Measurements from ENCODE around the gene CEP250.

CEP250 gene

DNA sequence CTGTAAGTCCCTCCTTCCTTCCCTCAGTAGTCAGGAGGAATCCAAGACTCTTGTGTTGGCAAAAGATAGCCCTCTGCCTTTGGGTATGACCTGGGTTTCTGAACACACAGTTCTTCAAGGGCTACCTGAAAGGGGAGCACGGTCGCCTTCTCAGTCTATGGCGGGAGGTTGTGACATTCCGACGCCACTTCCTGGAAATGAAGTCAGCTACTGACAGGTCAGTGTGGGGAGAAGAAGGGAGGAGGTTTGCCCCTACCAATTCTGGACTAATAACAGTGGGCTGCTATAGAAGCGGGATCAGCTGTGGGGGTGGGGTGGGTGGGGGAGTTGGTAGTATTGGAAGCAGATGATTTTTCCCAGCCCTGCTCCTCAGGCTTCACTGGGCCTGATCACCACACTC is 11.5 kb downstream of the CEP250 start:
- Histone ChIP-seq H3K27me3 (no peaks in the 10 kb centered on the region), H3K4me1 (peaks cover 0 to 11% (median 2%) of the 10 kb centered on the region in 4 donors), H3K27ac (peak overlapping the region; percentile 5 to 35), H3K9me3 (no peaks in the 10 kb centered on the region), H3K36me3 (peaks cover 16 to 74% (median 47%) of the 10 kb centered on the region in 3 donors), H3K4me3 (no peak overlapping the region)
- intact Hi-C loops (cut with DNase I; ENCODE audit: low total_unique reads) = loop anchor here (10.0 kb wide), 1 partner anchor 228 kb away; the partner anchor contains the start of genes NFS1 and ROMO1
- no peak for DNase-seq
- TF ChIP-seq, protein P1, sequence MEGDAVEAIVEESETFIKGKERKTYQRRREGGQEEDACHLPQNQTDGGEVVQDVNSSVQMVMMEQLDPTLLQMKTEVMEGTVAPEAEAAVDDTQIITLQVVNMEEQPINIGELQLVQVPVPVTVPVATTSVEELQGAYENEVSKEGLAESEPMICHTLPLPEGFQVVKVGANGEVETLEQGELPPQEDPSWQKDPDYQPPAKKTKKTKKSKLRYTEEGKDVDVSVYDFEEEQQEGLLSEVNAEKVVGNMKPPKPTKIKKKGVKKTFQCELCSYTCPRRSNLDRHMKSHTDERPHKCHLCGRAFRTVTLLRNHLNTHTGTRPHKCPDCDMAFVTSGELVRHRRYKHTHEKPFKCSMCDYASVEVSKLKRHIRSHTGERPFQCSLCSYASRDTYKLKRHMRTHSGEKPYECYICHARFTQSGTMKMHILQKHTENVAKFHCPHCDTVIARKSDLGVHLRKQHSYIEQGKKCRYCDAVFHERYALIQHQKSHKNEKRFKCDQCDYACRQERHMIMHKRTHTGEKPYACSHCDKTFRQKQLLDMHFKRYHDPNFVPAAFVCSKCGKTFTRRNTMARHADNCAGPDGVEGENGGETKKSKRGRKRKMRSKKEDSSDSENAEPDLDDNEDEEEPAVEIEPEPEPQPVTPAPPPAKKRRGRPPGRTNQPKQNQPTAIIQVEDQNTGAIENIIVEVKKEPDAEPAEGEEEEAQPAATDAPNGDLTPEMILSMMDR (IDR thresholded peaks at IDR 0.05) = no peak

DNA sequence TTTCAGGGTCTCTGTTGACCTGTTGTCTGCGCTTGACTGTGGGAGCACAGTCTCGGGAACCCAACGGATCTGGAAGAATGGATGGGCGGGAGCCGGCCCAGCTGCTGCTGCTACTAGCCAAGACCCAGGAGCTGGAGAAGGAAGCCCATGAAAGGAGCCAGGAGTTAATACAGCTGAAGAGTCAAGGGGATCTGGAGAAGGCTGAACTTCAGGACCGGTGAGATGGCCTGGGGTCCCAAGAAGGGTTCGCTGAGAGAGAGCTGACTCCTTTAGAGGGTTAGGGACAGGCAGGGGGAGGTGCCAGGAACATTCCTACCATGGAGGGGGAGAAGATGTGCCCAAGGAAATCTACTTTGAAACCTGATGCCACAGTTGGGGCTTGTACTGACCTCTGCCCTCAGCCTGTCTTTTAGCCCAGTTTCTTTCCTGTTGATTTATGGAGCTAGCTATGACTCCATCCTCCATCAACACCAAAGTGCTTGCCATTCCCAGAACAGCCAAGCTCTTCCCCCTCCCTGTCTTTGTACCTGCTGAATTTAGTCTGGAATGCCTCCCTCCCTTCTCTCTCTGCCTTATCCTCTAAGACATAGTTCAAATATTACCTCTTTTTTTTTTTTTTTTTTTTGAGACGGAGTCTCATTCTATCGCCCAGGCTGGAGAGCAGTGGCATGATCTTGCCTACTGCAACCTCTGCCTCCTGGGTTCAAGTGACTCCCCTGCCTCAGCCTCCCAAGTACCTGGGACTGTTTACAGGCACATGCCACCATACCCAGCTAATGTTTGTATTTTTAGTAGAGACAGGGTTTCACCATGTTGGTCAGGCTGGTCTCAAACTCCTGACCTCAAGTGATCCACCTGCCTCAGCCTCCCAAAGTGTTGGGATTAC is 12.2 kb downstream of the CEP250 start:
- TF ChIP-seq, protein P1 (IDR thresholded peaks at IDR 0.05) = no peak
- peaks cover 12 to 74% (median 49%) of the 10 kb centered on the region in 3 donors for H3K36me3 ChIP-seq
- no peaks in the 10 kb centered on the region for H3K27me3 ChIP-seq
- peaks cover 0 to 11% (median 2%) of the 10 kb centered on the region in 4 donors for H3K4me1 ChIP-seq
- no peak overlapping the region for H3K4me3 ChIP-seq
- intact Hi-C loops (cut with DNase I; ENCODE audit: low total_unique reads) = loop anchor here (10.0 kb wide), 1 partner anchor 227 kb away; the partner anchor contains the start of genes NFS1 and ROMO1
- DNase-seq = no peak
- no peaks in the 10 kb centered on the region for H3K9me3 ChIP-seq
- peak overlapping the region; percentile 5 to 35 for H3K27ac ChIP-seq

DNA sequence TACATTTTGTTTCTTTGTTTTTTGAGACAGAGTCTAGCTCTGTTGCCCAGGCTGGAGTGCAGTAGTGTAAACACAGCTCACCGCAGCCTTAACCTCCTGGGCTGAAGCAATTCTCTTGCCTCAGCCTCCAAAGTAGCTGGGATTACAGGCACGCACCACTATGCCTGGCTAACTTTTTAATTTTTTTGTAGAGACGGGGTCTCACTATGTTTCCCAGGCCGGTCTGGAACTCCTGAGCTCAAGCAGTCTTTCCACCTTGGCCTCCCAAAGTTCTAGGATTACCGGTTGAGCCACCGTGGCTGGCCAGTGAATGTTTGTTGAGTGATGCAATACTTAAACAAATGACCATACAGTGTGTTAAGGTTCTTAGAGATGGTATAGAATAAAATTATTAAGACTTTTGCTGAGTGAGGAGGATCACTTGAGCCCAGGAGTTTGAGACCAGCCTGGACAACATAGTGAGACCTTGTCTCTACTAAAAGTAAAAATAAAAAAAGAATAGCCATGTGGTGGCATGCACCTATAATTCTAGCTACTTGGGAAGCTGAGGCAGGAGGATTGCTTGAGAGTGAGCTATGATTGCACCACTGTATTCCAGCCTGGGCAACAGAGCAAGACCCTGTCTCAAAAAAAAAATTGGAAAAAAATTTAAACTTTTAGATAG is 13.4 kb downstream of the CEP250 start:
- H3K4me3 ChIP-seq = no peak overlapping the region
- TF ChIP-seq, protein P1 (IDR thresholded peaks at IDR 0.05) = no peak
- no peaks in the 10 kb centered on the region for H3K9me3 ChIP-seq
- H3K27ac ChIP-seq = no peak overlapping the region
- peaks cover 0 to 11% (median 2%) of the 10 kb centered on the region in 4 donors for H3K4me1 ChIP-seq
- H3K36me3 ChIP-seq = peaks cover 23 to 83% (median 61%) of the 10 kb centered on the region in 3 donors
- no peak for DNase-seq
- no peaks in the 10 kb centered on the region for H3K27me3 ChIP-seq
- intact Hi-C loops (cut with DNase I; ENCODE audit: low total_unique reads) = loop anchor here (10.0 kb wide), 1 partner anchor 226 kb away; the partner anchor contains the start of genes NFS1 and ROMO1

DNA sequence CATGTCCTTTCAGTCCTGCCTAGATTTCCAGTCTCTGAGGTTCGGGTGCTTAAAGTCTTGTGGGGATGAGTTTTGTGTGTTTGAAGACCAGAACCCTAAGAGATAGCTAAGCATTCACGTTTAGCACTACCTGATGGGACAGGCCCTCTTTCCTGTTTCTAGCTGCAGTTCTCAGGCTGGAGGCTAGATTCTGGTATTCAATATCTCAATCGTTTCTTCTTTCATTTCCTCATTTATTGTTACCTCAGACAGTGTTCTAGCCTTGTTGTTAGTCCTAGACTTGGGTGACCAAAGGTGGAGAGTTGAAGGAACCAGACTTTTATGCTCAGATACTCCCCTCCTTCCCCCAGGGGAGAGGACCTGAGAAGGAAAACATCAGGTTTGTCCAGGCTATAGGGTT is 16.8 kb downstream of the CEP250 start:
- TF ChIP-seq, protein P1 (IDR thresholded peaks at IDR 0.05) = no peak
- peaks cover 54 to 96% (median 78%) of the 10 kb centered on the region in 3 donors for H3K36me3 ChIP-seq
- intact Hi-C loops (cut with DNase I; ENCODE audit: low total_unique reads) = no loop called here

DNA sequence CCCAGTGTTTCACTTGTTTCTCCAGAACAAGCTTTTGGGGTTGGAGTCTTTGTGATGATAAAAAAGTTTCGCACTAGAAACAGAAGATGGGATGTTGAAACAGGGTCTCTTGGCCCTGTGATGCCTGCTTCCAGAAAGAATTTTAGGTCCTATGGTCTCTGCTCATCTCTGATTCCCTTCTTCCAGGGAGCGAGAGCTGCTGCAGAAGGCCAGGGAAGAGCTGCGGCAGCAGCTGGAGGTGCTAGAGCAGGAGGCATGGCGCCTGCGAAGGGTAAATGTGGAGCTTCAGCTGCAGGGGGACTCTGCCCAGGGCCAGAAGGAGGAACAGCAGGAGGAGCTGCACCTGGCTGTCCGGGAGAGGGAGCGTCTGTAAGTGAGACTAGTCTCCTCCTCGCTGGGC is 18.3 kb downstream of the CEP250 start:
- no peak for DNase-seq
- peaks cover 69 to 97% (median 80%) of the 10 kb centered on the region in 3 donors for H3K36me3 ChIP-seq
- intact Hi-C loops (cut with DNase I; ENCODE audit: low total_unique reads) = no loop called here
- no peak overlapping the region for H3K4me3 ChIP-seq
- no peaks in the 10 kb centered on the region for H3K4me1 ChIP-seq
- no peak overlapping the region for H3K27ac ChIP-seq
- no peaks in the 10 kb centered on the region for H3K27me3 ChIP-seq
- TF ChIP-seq, protein P1 (IDR thresholded peaks at IDR 0.05) = no peak
- no peaks in the 10 kb centered on the region for H3K9me3 ChIP-seq

More for the DNA sequence above, 16.8 kb downstream of the CEP250 start:
- Histone ChIP-seq H3K27ac (no peak overlapping the region), H3K4me3 (no peak overlapping the region), H3K4me1 (peaks cover 0 to 8% (median 2%) of the 10 kb centered on the region in 4 donors), H3K27me3 (no peaks in the 10 kb centered on the region), H3K9me3 (no peaks in the 10 kb centered on the region)
- DNase-seq = no peak
